ENCODE results near the gene NOSIP. TPM values are rescaled to one million over a fixed set of nuclear protein-coding genes. Genes with fewer than 3 reads are reported as not detected.

The NOSIP gene
- total RNA-seq, 2 donors from 2014 or later: 30.8 to 46.8 TPM

DNA sequence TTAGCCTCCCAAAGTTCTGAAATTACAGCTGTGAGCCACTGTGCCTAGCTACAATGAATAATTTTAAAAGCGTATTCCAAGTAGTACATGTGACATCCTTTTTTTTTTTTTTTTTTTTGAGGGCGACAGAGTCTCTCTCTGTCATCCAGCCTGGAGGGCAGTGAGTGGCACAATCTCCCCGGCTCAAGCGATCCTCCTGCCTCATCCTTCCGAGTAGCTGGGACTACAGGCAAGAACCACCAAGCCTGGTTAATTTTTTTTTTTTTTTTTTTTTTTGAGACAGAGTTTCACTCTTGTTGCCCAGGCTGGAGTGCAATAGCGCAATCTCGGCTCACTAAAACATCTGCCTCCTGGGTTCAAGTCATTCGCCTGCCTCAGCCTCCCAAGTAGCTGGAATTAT lies 6.9 kb upstream of the NOSIP start:
- H3K27ac ChIP-seq: no peak overlapping the region
- TF ChIP-seq, protein P1, sequence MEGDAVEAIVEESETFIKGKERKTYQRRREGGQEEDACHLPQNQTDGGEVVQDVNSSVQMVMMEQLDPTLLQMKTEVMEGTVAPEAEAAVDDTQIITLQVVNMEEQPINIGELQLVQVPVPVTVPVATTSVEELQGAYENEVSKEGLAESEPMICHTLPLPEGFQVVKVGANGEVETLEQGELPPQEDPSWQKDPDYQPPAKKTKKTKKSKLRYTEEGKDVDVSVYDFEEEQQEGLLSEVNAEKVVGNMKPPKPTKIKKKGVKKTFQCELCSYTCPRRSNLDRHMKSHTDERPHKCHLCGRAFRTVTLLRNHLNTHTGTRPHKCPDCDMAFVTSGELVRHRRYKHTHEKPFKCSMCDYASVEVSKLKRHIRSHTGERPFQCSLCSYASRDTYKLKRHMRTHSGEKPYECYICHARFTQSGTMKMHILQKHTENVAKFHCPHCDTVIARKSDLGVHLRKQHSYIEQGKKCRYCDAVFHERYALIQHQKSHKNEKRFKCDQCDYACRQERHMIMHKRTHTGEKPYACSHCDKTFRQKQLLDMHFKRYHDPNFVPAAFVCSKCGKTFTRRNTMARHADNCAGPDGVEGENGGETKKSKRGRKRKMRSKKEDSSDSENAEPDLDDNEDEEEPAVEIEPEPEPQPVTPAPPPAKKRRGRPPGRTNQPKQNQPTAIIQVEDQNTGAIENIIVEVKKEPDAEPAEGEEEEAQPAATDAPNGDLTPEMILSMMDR (IDR thresholded peaks at IDR 0.05): no peak
- H3K27me3 ChIP-seq (replicated peaks; ENCODE audit: insufficient read depth): no peaks in the 10 kb centered on the region
- H3K9me3 ChIP-seq: no peaks in the 10 kb centered on the region
- peaks cover 0 to 4% of the 10 kb centered on the region in 2 donors for H3K4me1 ChIP-seq (ENCODE audit: control insufficient read depth in 1 of 2, low read depth in 2 of 2)
- DNase-seq (ENCODE audit: low spot score) (no peak), ATAC-seq (ENCODE audit: insufficient number of reproducible peaks, low FRiP score, low read depth) (no peak)
- no peak overlapping the region for H3K4me3 ChIP-seq
- H3K36me3 ChIP-seq: no peaks in the 10 kb centered on the region

DNA sequence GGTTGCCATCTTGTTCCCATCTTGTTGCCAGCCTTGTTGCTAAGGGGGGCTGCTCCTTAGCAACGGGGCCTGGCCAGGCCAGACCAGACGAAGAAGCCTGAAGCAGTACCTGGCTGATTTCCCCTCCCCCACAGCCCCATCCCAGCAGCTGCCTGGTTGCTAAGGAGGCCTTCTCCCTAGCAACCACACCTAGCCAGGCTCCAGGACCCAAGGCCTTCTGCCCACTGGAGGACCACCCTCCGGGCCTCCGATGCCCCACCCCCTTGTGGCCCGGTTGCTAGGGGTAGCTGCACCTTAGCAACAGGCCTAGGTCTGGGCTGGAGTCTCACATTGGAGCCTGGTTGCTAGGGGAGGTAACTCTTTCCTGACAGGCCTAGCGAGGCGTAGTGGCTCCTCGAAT lies 4.7 kb upstream of the NOSIP start:
- no peak overlapping the region for H3K27ac ChIP-seq
- TF ChIP-seq, protein P1 (IDR thresholded peaks at IDR 0.05): no peak
- ATAC-seq (ENCODE audit: insufficient number of reproducible peaks, low FRiP score, low read depth): no peak
- H3K9me3 ChIP-seq: no peaks in the 10 kb centered on the region
- H3K27me3 ChIP-seq (replicated peaks; ENCODE audit: insufficient read depth): no peaks in the 10 kb centered on the region
- H3K4me1 ChIP-seq (ENCODE audit: control insufficient read depth in 1 of 2, low read depth in 2 of 2): peaks cover 5% of the 10 kb centered on the region in 2 donors
- no peak for DNase-seq (ENCODE audit: low spot score)
- no peak overlapping the region for H3K4me3 ChIP-seq
- H3K36me3 ChIP-seq: no peaks in the 10 kb centered on the region

DNA sequence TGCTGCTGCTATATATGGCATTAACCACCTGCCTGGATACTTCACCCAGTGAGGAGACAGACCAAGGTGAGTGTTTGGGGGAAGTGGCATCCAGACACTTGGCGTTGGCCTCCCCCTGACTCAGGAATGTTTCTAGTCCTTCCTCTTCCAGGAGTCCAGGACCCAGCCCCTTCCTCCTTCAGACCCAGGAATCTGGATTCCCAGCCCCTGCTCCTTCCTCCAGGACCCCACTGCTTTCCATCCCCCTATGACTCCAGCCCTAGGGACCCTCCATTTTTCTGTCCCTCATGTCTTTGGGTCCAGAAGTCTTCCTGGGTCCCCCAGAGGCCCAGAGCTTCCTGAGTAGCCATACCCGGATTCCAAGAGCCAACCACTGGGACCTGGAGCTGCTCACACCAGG lies 2.9 kb upstream of the NOSIP start:
- H3K9me3 ChIP-seq: no peaks in the 10 kb centered on the region
- TF ChIP-seq, protein P1 (IDR thresholded peaks at IDR 0.05): no peak
- H3K27ac ChIP-seq: no peak overlapping the region
- no peak for DNase-seq (ENCODE audit: low spot score)
- no peak for ATAC-seq (ENCODE audit: insufficient number of reproducible peaks, low FRiP score, low read depth)
- no peak overlapping the region for H3K4me3 ChIP-seq
- H3K4me1 ChIP-seq (ENCODE audit: control insufficient read depth in 1 of 2, low read depth in 2 of 2): peaks cover 9 to 16% of the 10 kb centered on the region in 2 donors
- H3K36me3 ChIP-seq: no peaks in the 10 kb centered on the region
- H3K27me3 ChIP-seq (replicated peaks; ENCODE audit: insufficient read depth): no peaks in the 10 kb centered on the region

DNA sequence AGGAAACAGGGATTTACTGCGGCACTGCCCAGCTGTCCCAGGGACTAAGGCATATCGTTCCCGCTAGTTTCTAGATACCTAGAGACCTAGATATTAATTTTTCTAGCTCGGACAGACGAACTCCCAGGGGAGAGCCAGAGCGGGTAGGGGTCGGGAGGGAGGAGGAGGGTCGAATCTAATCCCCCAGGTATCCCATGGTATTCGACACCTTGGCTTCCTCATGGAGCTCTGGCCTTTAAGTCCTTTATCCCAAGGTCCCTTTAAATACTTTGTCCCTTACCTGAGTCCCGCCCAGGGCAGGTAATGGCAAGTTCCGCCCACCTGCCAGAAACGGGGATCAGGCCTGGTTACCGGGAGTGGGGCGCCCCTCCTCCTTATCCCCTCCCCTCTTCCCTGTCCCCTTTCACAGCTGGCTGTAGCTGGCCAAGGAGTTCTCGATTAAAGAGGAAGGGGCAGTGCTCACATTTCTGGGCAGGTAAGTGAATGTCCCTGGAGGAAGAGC lies 702 bp upstream of the NOSIP start, which contains the start of gene PRRG2:
TSS of gene PRRG2 (plus strand) at position 310 of the 502 bp plus-strand sequence. CDS start 1,904 bp downstream, outside the sequence.
- TF ChIP-seq, protein P1 (IDR thresholded peaks at IDR 0.05): no peak

DNA sequence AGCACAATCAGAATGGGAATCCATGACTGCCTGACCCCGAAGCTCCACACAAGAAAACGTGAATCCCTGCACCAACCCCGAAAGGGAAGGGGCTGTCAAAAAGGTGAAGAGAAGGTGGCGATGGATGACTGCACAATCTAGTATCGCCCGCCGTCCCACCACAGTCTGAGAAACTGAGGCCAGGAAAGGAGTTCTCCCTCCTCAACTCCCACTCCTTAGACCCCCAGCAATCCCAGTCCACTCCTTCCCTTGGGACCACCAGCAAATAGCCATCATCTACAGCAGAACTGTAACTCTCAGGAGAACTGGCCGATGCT lies 451 bp downstream of the NOSIP start:
- no peaks in the 10 kb centered on the region for H3K9me3 ChIP-seq
- peaks cover 9 to 16% of the 10 kb centered on the region in 2 donors for H3K4me1 ChIP-seq (ENCODE audit: control insufficient read depth in 1 of 2, low read depth in 2 of 2)
- H3K36me3 ChIP-seq: peaks cover 4% of the 10 kb centered on the region
- DNase-seq (ENCODE audit: low spot score) (no peak), ATAC-seq (ENCODE audit: insufficient number of reproducible peaks, low FRiP score, low read depth) (no peak)
- peak overlapping the region; percentile 23 to 62 for H3K27ac ChIP-seq
- H3K27me3 ChIP-seq (replicated peaks; ENCODE audit: insufficient read depth): no peaks in the 10 kb centered on the region
- H3K4me3 ChIP-seq: peak overlapping the region; percentile 77
- TF ChIP-seq, protein P1 (IDR thresholded peaks at IDR 0.05): no peak

More for the DNA sequence above, 702 bp upstream of the NOSIP start, which contains the start of gene PRRG2:
- Histone ChIP-seq H3K27ac (peak within 1 kb of the TSS; percentile 23 to 62), H3K27me3 (replicated peaks; ENCODE audit: insufficient read depth) (no peaks in the 10 kb centered on the region), H3K36me3 (no peaks in the 10 kb centered on the region), H3K4me1 (ENCODE audit: control insufficient read depth in 1 of 2, low read depth in 2 of 2) (peaks cover 9 to 16% of the 10 kb centered on the region in 2 donors), H3K4me3 (peak within 1 kb of the TSS; percentile 77), H3K9me3 (no peaks in the 10 kb centered on the region)
- DNase-seq (ENCODE audit: low spot score) (no peak), ATAC-seq (ENCODE audit: insufficient number of reproducible peaks, low FRiP score, low read depth) (no peak)

All from thoracic aorta (tissue), 2 donors.